Measurements from ENCODE around the gene NSUN2. TPM values are rescaled to one million over a fixed set of nuclear protein-coding genes. Genes with fewer than 3 reads are reported as not detected.

NSUN2 gene
- total RNA-seq, 3 donors from 2014 or later (not counting 1 experiment from before 2014, with no cell fraction given) = 61.3 to 87.4 (median 81.4) TPM

DNA sequence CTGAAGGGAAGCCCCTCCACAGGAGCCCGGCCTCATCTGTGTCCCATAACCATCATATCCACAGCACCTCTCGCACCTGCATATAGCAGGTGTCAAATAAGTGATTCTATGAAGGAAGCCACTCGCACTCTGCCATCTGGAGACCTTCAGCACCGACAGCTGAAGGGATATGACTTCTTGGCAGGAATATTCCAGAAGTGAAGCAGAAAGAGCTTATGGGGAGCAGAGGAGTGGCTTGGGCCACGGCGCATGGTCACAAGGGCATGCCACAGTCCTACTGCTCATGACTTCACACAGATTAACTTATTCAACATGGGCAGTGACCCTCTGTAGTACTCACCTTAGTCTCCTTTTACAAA is 80.9 kb downstream of the NSUN2 start:
- ATAC-seq (no peak), DNase-seq (no peak)
- no peak overlapping the region for H3K27ac Mint-ChIP-seq
- Histone ChIP-seq H3K36me3 (ENCODE audit: control insufficient read depth, insufficient read depth, low read length) (no peaks in the 10 kb centered on the region), H3K9me3 (ENCODE audit: control insufficient read depth, insufficient read depth, low read length) (no peaks in the 10 kb centered on the region), H3K27ac (ENCODE audit: low read length) (no peak overlapping the region), H3K4me3 (ENCODE audit: low read length) (no peak overlapping the region), H3K27me3 (ENCODE audit: control insufficient read depth, insufficient read depth, low read length) (no peaks in the 10 kb centered on the region), H3K4me1 (ENCODE audit: control insufficient read depth, insufficient read depth, low read length) (no peaks in the 10 kb centered on the region)
- intact Hi-C loops (cut with micrococcal nuclease) = no loop called here
- H3K36me3 Mint-ChIP-seq = no peaks in the 10 kb centered on the region
- no peaks in the 10 kb centered on the region for H3K9me3 Mint-ChIP-seq
- H3K4me3 Mint-ChIP-seq = no peak overlapping the region
- peaks cover 6 to 9% of the 10 kb centered on the region in 2 donors for H3K27me3 Mint-ChIP-seq (ENCODE audit: low read depth in 2 of 2)
- no peaks in the 10 kb centered on the region for H3K4me1 Mint-ChIP-seq
- 93% methylated on average over 5 of the region's 6 CpGs for WGBS (ENCODE audit: insufficient coverage)
- TF ChIP-seq, protein P1, sequence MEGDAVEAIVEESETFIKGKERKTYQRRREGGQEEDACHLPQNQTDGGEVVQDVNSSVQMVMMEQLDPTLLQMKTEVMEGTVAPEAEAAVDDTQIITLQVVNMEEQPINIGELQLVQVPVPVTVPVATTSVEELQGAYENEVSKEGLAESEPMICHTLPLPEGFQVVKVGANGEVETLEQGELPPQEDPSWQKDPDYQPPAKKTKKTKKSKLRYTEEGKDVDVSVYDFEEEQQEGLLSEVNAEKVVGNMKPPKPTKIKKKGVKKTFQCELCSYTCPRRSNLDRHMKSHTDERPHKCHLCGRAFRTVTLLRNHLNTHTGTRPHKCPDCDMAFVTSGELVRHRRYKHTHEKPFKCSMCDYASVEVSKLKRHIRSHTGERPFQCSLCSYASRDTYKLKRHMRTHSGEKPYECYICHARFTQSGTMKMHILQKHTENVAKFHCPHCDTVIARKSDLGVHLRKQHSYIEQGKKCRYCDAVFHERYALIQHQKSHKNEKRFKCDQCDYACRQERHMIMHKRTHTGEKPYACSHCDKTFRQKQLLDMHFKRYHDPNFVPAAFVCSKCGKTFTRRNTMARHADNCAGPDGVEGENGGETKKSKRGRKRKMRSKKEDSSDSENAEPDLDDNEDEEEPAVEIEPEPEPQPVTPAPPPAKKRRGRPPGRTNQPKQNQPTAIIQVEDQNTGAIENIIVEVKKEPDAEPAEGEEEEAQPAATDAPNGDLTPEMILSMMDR (IDR thresholded peaks at IDR 0.05) = no peak

DNA sequence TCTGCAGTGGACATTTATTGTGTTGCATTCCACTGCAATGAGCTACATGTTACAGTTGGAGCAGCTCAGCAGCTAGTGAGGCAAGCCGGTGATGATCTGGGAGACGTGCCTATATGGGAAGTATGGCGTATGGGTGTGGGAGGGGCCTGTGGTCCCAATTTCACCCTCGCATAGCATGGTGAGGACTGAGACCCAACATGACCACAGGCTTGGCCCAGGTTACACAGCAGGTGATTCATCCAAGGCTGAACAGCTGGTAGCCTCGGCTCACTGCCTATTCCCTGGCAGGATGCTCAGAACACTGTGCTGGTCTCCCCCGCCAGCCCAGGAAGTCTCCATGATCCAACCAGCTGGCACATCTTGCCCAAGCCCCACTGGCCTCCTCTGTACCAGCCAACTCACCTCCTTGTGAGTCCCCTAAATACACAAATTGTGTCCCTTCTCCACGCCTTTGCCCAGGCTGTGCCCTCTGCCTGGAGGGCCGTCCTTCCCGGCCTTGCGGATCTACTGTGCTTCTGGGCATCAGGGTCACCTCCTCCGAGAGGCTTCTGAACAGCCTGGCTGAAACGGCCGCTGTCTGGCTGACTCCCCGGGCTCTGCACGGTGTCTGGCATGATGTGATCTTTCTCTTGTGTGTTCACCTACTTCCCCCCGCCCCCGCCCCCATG is 81.4 kb downstream of the NSUN2 start:
- intact Hi-C loops (cut with micrococcal nuclease) = no loop called here
- 89% methylated on average over 15 of the region's 17 CpGs for WGBS (ENCODE audit: insufficient coverage)
- no peak overlapping the region for H3K4me3 ChIP-seq (ENCODE audit: low read length)
- no peak for DNase-seq
- Mint-ChIP-seq H3K27ac (no peak overlapping the region), H3K4me1 (no peaks in the 10 kb centered on the region), H3K36me3 (no peaks in the 10 kb centered on the region), H3K4me3 (no peak overlapping the region), H3K9me3 (no peaks in the 10 kb centered on the region), H3K27me3 (ENCODE audit: low read depth in 2 of 2) (peaks cover 2 to 9% of the 10 kb centered on the region in 2 donors)
- H3K4me1 ChIP-seq (ENCODE audit: control insufficient read depth, insufficient read depth, low read length) = no peaks in the 10 kb centered on the region
- no peak overlapping the region for H3K27ac ChIP-seq (ENCODE audit: low read length)
- ATAC-seq = no peak
- H3K36me3 ChIP-seq (ENCODE audit: control insufficient read depth, insufficient read depth, low read length) = no peaks in the 10 kb centered on the region
- H3K9me3 ChIP-seq (ENCODE audit: control insufficient read depth, insufficient read depth, low read length) = no peaks in the 10 kb centered on the region
- no peaks in the 10 kb centered on the region for H3K27me3 ChIP-seq (ENCODE audit: control insufficient read depth, insufficient read depth, low read length)
- TF ChIP-seq, protein P1 (IDR thresholded peaks at IDR 0.05) = no peak

DNA sequence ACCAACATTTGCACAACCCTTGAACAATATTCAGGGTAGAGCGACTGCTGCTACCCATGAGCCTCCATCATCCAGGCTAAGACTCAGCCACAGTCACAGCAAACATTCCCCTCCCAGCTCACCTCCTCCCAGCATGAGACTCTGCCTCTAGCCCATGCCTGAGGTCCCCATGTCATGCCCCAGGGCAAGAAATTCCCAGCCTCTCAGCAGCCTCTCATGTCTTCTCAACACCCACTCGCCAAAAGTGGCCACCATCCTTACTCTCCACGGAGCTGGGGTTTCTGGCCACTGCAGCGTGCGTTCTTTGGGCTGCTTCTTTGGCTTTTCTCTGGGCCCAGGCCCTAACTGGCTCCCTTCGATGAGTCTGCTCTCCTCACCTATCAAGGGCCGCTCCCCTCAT is 82.2 kb downstream of the NSUN2 start:
- no peaks in the 10 kb centered on the region for H3K36me3 Mint-ChIP-seq
- peaks cover 0 to 8% of the 10 kb centered on the region in 2 donors for H3K27me3 Mint-ChIP-seq (ENCODE audit: low read depth in 2 of 2)
- Histone ChIP-seq H3K36me3 (ENCODE audit: control insufficient read depth, insufficient read depth, low read length) (no peaks in the 10 kb centered on the region), H3K4me1 (ENCODE audit: control insufficient read depth, insufficient read depth, low read length) (no peaks in the 10 kb centered on the region), H3K9me3 (ENCODE audit: control insufficient read depth, insufficient read depth, low read length) (no peaks in the 10 kb centered on the region), H3K4me3 (ENCODE audit: low read length) (no peak overlapping the region), H3K27ac (ENCODE audit: low read length) (no peak overlapping the region), H3K27me3 (ENCODE audit: control insufficient read depth, insufficient read depth, low read length) (no peaks in the 10 kb centered on the region)
- no peak overlapping the region for H3K27ac Mint-ChIP-seq
- DNase-seq (no peak), ATAC-seq (no peak)
- WGBS (ENCODE audit: insufficient coverage) = 93% methylated on average over 7 of the region's 7 CpGs
- H3K4me1 Mint-ChIP-seq = no peaks in the 10 kb centered on the region
- no peak overlapping the region for H3K4me3 Mint-ChIP-seq
- intact Hi-C loops (cut with micrococcal nuclease) = no loop called here
- H3K9me3 Mint-ChIP-seq = no peaks in the 10 kb centered on the region
- TF ChIP-seq, protein P1 (IDR thresholded peaks at IDR 0.05) = no peak

Other genes with a start within 250 kb of the NSUN2 start
- not detected for gene UBE2QL1, start 184.2 kb downstream of the NSUN2 start, total RNA-seq
- gene SRD5A1, start 396 bp upstream of the NSUN2 start, total RNA-seq = 10 to 100 TPM in 1 of 3 donors, 1 to 10 TPM in 2; 6.5 to 11.0 (median 7.8) TPM
- 10 to 100 TPM; 36.0 to 65.6 (median 44.9) TPM for gene TENT4A, start 80.4 kb upstream of the NSUN2 start, total RNA-seq